Gastroesophageal sphincter (tissue), 3 donors: ENCODE results near the gene TMEM120B.

ENCODE experiments used
- POLR2A ChIP-seq, 2 donors: fragments of 450-650 bp; IDR thresholded peaks; one replicate each; pipeline ENCODE4 v1.6.1; 2017; ENCODE audit warnings: antibody characterized with exemption in 2 of 2, mild to moderate bottlenecking in 2 of 2, moderate library complexity in 1 of 2
- POLR2AphosphoS5 ChIP-seq: sonication (generic); formaldehyde crosslinking; IDR thresholded peaks from one replicate; pipeline ENCODE4 v1.6.1; 2017; ENCODE audit warnings: antibody characterized with exemption
- TF ChIP-seq, protein P1 (sequence below), 4 experiments: fragments of 200-600 bp in 2 of 4; fragments of 450-650 bp in 2 of 4; sonication (generic) in 1 of 4; IDR thresholded peaks; one replicate each; pipeline ENCODE4 v1.5.1; 2017 to 2019; ENCODE audit warnings: antibody characterized with exemption in 4 of 4, mild to moderate bottlenecking in 2 of 4, moderate library complexity in 2 of 4

DNA sequence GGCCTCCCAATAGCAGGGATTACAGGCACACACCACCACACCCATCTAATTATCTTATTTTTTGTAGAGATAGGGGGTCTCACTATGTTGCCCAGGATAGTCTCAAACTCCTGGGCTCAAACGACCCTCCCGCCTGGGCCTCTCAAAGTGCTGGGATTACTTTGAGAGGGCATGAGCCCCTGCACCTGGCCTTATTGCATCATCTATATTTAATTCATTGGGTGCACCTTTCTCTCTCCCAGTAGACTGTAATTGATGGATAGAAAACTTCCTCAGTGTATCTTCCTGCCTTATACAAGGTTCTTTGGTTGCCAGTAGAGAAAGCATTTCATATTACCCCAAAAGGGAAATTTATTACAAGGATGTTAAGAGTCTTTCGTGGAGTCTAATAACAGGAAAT, 34.2 kb upstream of the TMEM120B start:
- TF ChIP-seq POLR2A (IDR thresholded peaks at IDR 0.05) (no peak), POLR2AphosphoS5 (no peak)
- TF ChIP-seq, protein P1, sequence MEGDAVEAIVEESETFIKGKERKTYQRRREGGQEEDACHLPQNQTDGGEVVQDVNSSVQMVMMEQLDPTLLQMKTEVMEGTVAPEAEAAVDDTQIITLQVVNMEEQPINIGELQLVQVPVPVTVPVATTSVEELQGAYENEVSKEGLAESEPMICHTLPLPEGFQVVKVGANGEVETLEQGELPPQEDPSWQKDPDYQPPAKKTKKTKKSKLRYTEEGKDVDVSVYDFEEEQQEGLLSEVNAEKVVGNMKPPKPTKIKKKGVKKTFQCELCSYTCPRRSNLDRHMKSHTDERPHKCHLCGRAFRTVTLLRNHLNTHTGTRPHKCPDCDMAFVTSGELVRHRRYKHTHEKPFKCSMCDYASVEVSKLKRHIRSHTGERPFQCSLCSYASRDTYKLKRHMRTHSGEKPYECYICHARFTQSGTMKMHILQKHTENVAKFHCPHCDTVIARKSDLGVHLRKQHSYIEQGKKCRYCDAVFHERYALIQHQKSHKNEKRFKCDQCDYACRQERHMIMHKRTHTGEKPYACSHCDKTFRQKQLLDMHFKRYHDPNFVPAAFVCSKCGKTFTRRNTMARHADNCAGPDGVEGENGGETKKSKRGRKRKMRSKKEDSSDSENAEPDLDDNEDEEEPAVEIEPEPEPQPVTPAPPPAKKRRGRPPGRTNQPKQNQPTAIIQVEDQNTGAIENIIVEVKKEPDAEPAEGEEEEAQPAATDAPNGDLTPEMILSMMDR (IDR thresholded peaks at IDR 0.05): no peak
